Kasumi-1 (cell line): ENCODE measurements around the gene SLC26A6.

ENCODE experiments used
- DNase-seq, 2 experiments: peaks; one replicate each; lab custom pipeline; 2025; lab: John Stamatoyannopoulos, UW

Gene SLC26A6

GRCh38 chr3:48599077-48599501 lies 36.2 kb downstream of the SLC26A6 start:
- no peak for DNase-seq

- peak; percentile 71 to 75 for DNase-seq
Measured at GRCh38 chr3:48598323-48599076, 36.8 kb downstream of the SLC26A6 start.

- no peak for DNase-seq
Measured at GRCh38 chr3:48597408-48597800, 37.9 kb downstream of the SLC26A6 start.

- DNase-seq: no peak
Measured at GRCh38 chr3:48596676-48597407, 38.4 kb downstream of the SLC26A6 start.

- DNase-seq: no peak
Measured at GRCh38 chr3:48596157-48596556, 39.1 kb downstream of the SLC26A6 start.

GRCh38 chr3:48595526-48596121 lies 39.6 kb downstream of the SLC26A6 start:
- no peak for DNase-seq

- DNase-seq: no peak
Measured at GRCh38 chr3:48595075-48595525, 40.2 kb downstream of the SLC26A6 start, which contains the start of gene COL7A1. TSS of gene COL7A1 (minus strand) at chr3:48595329. CDS start at chr3:48595159, 170 bp downstream.

- DNase-seq: no peak
Measured at GRCh38 chr3:48594417-48595049, 40.7 kb downstream of the SLC26A6 start.

GRCh38 chr3:48593337-48593736 lies 41.9 kb downstream of the SLC26A6 start:
- no peak for DNase-seq

GRCh38 chr3:48592519-48593087 lies 42.7 kb downstream of the SLC26A6 start:
- no peak for DNase-seq

GRCh38 chr3:48591886-48592518 lies 43.3 kb downstream of the SLC26A6 start:
- no peak for DNase-seq

- DNase-seq: no peak
Measured at GRCh38 chr3:48591436-48591835, 43.8 kb downstream of the SLC26A6 start.

- DNase-seq: no peak
Measured at GRCh38 chr3:48588230-48588629, 47.0 kb downstream of the SLC26A6 start.

GRCh38 chr3:48587686-48588085 lies 47.6 kb downstream of the SLC26A6 start:
- DNase-seq: no peak

GRCh38 chr3:48585411-48585810 lies 49.9 kb downstream of the SLC26A6 start:
- DNase-seq: no peak

GRCh38 chr3:48584836-48585235 lies 50.4 kb downstream of the SLC26A6 start:
- DNase-seq: no peak

GRCh38 chr3:48581621-48582481 lies 53.4 kb downstream of the SLC26A6 start:
- no peak for DNase-seq

- DNase-seq: no peak
Measured at GRCh38 chr3:48576647-48577046, 58.6 kb downstream of the SLC26A6 start.
